Left hindlimb (tissue), 1 donor: ENCODE results near the gene CFAP68.
A peak's percentile ranks its signal among the peaks of the same experiment; 100 is the strongest.

Experiments
- DNase-seq: peaks from one replicate; pipeline ENCODE4 v3.0.0-alpha.2; 2018

The CFAP68 gene, protein sequence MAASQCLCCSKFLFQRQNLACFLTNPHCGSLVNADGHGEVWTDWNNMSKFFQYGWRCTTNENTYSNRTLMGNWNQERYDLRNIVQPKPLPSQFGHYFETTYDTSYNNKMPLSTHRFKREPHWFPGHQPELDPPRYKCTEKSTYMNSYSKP

GRCh38 chr11:111878849-111879636 lies at the start of gene CFAP68, which contains the start of gene FDXACB1:
Gene CFAP68 (plus strand): TSS chr11:111879541. CDS start chr11:111879561, 20 bp downstream.
Gene FDXACB1 (minus strand): TSS chr11:111879165. CDS start chr11:111879132, 33 bp downstream.
- peak; percentile 98 for DNase-seq

DNA sequence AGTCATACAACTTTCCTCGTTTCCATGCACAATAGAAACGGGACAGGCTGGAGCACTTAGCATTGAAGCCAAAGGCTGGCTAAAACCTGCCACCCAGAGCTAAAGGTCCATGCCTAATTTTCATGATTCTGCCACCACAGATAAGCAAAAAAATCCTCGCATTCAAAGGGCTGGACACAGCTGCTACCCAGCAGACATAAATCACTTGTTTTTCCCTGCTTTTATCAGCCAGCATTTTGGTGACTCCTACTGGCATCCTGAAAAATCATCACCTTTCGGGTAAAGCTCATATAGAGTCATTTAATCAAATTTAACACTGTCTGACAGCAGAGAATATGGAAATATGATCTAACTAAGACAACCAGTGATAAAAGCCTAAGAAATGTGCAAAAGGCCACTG lies 45.8 kb upstream of the CFAP68 start:
- no peak for DNase-seq

DNA sequence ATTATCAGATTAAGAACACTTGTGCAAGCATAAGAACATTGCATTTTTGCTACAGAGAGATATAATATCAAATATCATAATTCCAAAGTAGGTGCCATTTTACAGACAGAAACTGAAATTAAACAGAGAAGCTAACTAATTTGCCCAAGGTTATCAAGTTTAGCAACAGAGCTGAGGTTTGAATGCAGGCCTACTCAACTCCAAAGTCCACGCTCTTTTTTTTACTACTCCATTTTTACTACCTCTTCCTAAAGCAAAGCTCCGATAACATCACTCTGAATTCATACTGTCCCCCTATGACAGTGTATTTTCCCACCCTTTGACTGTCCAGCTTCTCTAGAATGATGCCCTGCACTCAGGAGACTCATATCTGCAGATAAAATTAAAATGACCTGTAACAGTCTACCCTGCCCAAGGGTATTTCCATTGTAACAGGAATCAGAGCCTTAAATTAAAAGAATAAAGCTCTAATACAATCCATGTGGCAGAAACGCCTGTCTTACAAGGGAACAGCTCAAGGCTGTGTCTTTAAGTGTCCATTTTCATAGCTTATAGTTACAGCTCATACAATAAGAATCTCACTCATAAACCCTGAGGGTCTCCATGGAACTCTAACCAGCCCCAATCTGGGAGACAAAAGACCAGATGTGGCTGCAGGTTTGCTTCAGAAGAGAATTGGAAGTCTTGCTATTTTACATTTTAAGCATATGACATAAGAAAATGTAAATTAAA lies 44.7 kb upstream of the CFAP68 start:
- DNase-seq = no peak

DNA sequence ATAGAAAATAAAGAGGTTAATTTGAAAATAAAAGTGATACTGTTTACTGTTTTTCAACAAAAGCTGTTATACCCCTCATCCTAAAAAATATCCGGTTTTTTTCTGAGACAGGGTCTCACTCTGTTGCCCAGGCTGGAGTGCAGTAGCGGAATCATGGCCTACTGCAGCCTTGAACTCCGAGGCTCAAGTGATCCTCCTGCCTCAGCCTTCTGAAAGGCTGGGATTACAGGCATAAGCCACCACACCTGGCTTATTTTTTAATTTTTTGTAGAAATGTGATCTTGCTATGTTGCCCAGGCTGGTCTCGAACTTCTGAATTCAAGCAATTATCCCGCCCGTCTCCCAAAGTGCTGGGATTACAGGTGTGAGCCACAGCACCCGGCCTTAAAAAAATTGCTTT lies 43.7 kb upstream of the CFAP68 start:
- no peak for DNase-seq

GRCh38 chr11:111836162-111836561 lies 43.2 kb upstream of the CFAP68 start:
- no peak for DNase-seq

GRCh38 chr11:111836721-111837120 lies 42.6 kb upstream of the CFAP68 start:
- no peak for DNase-seq

GRCh38 chr11:111837366-111837891 lies 41.9 kb upstream of the CFAP68 start:
- DNase-seq = no peak

DNA sequence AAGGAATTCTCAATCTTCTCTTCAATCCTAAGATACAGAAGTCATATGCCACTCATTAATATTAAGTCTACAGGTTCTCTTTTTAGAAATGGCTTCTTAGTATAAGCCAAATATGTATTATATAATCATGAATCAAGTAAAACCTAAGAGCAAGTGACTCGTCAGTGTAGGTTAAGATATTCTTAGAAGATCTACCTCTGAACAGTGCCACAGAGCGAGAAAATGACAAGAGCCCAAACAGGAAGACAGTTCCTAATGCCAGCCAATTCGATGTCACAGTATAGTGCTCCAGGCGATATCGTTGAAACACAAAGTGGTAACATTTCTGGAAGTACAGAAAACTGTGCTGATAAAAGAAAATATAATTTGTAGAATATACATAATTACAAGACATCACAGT lies 41.3 kb upstream of the CFAP68 start:
- no peak for DNase-seq

- DNase-seq = no peak
Measured at GRCh38 chr11:111840143-111840542, 39.2 kb upstream of the CFAP68 start.

DNA sequence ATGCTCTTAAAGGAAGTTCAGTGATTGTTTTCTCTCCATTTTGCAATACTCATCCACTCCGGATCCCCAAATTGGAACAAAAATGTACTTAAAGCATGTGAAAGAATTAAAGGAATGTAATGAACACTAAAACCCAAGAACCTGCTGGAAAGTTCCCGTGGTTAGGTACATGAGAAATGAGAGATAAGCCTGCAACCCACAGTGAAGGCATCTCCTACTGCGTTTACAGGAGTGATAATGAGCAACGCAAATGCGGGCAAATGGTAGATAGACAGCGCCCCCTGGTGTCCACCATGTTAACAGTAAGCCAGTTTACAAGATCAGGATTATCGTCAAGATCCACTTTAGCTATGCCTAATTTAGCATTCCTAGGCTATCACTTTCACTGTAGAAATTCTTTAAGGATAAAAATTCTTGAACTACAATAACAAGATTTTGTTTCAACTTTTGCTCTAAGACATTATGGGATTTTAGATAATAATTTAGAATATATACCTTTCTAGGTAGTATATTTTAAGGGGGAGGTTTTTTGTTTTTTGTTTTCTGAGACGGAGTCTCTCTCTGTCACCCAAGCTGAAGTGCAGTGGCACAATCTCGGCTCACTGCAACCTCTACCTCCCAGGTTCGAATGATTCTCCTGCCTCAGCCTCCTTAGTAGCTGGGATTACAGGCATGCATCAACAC lies 37.8 kb upstream of the CFAP68 start:
- peak; percentile 73 for DNase-seq

GRCh38 chr11:111843661-111844060 lies 35.7 kb upstream of the CFAP68 start:
- DNase-seq = no peak

- no peak for DNase-seq
Measured at GRCh38 chr11:111845276-111846028, 33.9 kb upstream of the CFAP68 start.

DNA sequence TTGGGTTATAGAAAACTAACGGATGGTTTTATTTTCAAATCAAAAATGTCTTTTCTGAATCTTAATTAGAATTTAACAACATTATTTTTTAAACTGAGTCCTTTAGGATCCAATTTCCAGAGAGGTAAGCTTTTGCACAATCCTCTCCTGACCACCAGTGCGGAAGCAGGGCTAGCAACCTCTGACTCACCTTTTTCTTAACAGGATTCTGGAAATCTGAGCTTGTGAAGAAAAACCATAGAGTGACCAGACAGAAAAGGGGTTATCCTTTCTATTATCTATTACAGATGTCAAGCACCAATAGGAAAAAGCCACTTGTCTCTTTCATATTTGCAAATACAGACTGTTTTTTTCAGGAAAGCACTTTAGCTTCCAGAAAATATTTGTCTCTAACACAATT lies 33.3 kb upstream of the CFAP68 start:
- no peak for DNase-seq

DNA sequence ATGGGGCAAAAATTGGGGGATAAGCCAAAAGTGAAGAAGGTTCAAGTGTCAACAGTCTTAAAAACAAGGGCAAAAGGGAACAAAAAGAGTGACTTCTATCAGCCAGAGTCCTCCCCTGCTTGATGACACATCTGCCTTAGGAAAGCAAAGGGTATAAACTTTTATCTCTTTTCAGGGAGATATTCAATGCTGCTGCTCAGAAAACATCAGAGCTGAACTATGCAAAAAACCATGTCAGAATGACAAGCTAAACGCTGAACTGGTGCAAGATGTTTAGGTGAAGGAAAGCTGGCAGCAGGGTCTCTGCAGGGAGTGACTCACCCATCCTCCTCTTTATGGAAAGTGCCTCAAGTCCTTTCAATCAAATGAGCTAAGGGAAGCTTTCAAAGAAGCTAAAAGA lies 32.7 kb upstream of the CFAP68 start:
- DNase-seq = no peak

DNA sequence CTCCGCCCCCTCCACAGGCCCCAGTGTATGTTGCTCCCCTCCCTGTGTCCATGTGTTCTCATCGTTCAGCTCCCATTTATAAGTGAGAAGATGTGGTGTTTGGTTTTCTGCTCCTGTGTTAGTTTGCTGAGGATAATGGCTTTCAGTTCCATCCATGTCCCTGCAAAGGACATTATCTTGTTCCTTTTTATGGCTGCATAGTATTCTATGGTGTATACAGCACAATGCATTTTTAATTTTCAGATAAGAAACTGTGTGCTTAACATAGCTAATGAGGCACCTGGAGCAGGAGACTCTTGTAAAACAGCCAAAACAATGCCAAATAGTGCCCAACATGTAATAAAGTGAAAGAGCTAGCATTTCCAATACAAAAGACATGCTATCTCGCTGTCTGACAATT lies 29.7 kb upstream of the CFAP68 start:
- DNase-seq = no peak

DNA sequence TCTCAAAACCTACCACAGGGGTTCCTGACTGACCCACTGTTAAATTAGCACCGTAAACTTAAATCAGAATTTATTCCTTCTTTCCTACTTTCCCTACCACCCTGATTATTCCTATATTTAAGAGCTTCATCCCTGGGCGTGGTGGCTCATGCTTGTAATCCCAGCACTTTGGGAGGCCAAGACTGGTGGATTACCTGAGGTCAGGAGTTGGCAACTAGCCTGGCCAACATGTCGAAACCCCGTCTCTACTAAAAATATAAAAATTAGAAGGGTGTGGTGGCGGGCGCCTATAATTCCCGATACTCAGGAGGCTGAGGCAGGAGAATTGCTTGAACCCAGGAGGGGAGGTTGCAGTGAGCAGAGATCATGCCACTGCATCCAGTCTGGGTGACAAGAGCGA lies 28.3 kb upstream of the CFAP68 start:
- no peak for DNase-seq

DNA sequence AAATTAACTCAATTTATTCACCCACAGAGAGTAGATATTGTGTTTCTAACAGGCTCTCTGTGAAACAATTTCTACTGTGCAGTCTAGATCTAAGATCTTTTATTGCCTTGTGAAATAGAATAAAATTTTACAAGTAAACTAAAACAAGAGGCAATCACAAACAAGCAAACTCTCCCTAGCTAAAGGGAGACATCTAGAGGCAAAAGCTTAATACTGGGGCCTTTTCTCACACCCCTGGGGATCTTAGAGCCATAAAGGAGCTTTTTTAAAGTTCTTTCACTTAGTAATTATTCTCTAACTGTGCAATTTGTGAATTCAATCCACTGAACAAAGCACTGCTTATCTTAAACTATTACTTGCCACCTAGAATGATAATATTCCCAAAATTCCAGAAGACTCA lies 27.7 kb upstream of the CFAP68 start:
- DNase-seq = no peak

GRCh38 chr11:111852103-111852502 lies 27.2 kb upstream of the CFAP68 start:
- no peak for DNase-seq

DNA sequence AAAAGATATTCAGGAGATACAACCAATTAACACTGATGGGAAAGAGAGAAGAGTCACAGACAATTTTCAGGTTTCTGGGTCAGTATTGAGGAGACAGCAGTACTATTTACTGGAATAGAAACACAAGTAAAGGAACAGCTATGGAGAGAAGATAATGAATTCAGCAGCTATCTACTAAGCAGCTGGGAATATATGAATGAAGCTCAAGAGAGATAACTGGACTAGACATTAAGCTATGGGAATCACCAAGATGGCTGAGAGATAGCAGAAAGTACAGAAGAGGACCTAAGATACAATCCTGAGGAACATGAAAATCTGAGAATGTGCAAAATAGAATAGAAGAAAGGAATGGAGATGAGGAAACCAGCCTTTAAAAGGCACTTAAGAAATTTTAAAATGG lies 23.8 kb upstream of the CFAP68 start:
- no peak for DNase-seq

GRCh38 chr11:111860257-111860656 lies 19.1 kb upstream of the CFAP68 start:
- no peak for DNase-seq

- no peak for DNase-seq
Measured at GRCh38 chr11:111870113-111870512, 9.2 kb upstream of the CFAP68 start.

DNA sequence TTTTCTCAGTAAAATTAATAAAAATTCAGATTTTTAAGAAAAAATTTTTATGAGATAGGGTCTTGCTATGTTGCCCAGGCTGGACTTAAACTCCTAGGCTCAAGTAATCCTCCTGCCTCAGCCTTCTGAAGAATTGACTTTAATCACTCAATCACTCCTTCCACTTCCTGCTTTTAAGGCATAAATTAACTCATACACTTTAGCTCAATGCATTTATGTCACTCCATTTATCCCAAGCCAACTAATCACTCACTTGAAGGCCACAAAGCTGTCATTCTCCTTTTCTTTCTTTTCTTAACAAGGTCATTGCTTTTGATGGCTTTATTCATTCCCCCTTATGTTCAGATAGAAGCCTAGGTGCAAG lies 8.8 kb upstream of the CFAP68 start:
- DNase-seq = no peak
